GM11168 (cell line): ENCODE data around the gene NINJ1.

Experiments used
- in situ Hi-C: fragments of 300-500 bp; cut with MboI; formaldehyde crosslinking; loops from one replicate; pipeline ENCODE4 v1.12.0; 2022; ENCODE audit warnings: low sequenced_read_pairs; ENCODE audit not compliant: unreplicated experiment

The NINJ1 gene

DNA sequence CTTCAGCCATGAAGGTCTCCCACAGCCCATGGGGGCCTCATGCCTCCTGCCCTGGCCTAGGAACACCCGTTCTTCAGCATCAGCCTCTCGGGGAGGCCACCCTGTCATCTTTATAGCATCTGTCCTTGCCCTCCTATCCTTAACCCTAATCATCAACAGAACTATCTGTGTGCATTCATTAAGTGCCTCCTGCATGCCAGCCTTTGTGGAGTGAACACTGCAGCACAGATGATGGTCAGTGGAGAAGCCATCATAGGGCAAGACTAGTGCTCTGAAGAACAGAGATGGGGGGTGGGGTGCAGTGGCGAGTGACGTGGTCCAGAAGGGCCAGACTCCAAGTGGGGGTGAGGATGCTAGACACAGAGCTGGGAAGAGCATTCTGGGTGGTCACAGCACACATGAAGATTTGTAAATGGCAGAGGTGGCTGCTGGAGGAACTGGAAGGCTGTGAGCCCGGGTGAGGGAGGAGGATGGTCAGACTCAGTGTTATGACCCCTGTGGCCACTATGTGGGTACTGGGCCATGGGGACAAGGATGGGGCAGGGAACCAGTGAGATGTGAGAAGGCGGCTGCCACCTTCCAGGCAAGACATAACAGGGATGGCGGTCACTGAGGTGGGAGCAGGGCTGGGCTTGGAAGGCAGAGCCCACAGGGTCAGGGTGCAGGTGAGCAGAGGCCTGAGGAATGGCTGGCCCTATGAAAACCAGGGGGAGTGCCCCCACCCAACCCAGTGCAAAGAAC is 41.6 kb downstream of the NINJ1 start:
- in situ Hi-C loops = no loop called here

DNA sequence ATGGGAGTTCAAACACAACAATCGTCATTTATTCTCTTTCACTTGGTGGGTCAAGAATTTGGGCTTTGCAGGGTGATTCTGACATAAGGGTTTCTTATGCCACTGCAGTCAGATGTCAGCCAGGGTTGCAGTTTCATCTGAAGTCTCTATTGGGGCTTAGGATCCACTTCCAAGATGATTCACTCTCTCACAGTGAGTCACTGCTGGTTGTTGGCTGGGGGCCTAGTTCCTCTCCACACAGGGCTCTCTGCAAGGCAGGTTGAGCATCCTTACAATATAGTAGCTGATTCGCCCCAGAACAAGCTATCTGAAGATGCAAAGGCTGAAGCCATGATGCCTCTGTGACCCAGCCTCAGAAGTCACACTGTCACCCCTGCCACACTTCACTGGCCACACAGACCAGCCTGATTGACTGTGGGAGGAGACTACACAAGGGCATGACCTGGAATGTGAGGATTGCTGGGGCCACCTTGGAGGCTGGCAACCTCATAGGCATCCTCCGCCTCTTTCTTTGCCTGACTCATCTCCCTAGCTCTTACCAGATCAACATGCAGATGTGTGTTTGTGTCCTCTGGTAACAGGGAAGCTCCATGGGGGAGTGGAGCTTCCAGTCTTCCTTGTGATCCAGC is 42.5 kb downstream of the NINJ1 start:
- in situ Hi-C loops = no loop called here

GRCh38 chr9:93091056-93091452 is 43.0 kb downstream of the NINJ1 start:
- in situ Hi-C loops = no loop called here

- in situ Hi-C loops = no loop called here
These were observed 43.9 kb downstream of the NINJ1 start for GRCh38 chr9:93090091-93090655.

GRCh38 chr9:93089481-93089991 is 44.5 kb downstream of the NINJ1 start:
- in situ Hi-C loops = no loop called here

DNA sequence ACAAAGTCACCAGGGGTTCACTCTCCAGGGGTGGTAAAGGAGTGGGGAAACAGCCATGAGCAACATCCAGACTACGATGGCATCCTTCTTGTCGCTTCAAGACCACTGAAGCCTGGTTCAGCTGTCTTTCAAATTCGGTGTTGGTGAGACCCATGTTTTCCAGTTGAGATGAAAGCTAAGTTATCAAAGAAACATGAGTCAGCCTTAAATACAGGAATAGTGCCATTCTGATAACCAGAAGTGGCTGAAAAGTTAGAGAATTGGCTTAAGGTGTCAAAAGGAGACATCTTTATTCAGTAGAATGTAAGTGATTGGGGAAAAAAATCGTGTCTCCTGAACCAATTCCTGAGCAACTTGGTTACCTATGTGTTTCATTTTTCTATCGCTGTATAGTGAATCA is 45.0 kb downstream of the NINJ1 start:
- in situ Hi-C loops = no loop called here

GRCh38 chr9:93088656-93089015 is 45.4 kb downstream of the NINJ1 start:
- in situ Hi-C loops = no loop called here

DNA sequence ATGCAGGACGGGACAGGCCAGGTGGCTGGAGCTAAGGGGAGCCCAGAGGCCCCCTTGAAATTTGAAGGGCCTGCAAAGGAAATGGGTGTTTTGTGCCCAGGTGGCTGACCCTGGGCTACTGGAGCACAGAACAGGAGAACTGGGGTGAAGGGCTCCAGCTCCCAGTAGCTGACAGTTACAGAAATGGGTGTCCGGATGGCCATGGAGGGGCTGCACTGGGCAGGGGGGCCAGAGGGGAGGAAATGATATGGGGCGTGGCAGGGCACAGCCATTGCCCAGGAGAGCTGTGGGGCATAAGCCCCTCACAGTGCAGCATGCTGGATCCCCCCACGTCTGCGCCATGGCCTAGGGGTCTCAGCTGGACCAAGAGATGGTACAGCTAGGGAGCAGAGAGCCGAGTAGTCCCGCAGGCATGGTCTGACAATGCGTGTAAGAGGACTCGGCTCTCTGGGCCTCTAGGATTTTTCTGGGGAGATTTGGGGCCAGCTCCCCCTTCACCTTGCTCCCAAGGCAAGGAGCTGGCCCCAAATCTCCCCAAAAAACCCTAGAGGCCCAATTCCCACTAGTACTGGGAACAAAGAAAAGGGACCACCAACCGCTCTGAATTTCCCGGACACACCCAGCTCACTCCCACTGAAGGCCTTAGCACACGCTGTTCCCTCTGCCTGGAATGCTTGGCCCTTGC is 45.9 kb downstream of the NINJ1 start:
- in situ Hi-C loops = no loop called here

DNA sequence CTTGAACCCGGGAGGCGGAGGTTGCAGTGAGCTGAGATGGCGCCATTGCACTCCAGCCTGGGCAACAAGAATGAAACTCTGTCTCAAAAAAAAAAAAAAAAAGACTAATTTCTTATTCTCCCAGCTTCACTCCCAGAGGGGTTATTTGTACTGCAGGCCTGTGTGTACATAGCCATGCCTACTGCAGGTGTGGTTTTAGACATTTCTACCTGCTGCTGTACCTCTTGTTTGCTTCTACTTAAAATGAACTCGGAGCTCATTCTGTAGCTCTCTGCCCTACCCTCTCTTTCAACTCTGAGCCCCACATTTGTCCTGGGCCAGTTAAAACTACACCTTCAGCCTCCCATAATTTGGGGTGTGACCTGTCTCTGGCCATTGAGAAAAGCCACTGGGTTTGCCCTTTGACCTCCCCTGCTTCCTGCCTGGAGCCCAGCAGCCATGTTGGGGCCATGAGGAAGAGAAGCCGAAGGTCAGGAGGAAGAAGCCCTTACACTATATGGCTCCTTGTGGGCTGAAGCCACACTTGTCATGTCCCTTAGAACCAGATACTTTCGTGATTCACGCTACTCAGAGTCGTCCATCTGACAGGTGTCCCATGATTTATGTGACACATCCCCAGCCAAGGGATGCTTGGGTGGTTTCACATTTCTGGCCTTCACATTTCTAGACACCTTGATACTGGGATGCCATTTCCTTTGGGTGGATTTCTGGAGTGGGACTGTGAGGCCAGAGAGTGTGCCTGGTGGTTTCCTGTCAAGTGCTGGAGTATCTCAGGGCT is 47.4 kb downstream of the NINJ1 start:
- in situ Hi-C loops = no loop called here

DNA sequence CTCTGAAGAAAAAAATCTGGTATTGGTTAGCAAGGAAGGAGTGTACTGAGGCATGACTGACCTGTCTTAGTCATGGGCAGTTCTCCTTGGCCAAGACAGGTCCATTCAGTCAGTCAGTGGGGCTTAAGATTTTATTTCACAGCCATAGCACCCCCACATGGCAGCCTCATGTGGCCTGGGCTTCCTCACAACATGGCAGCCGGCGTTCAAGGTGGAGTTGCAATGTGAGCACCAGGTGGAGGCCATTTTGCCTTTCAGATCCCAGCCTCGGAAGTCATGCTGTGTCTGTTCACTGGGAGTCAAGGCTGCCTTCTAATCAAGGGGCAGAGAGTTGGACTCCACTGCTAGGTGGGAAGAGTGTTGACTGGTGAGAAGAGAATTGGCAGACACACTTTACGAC is 48.4 kb downstream of the NINJ1 start:
- in situ Hi-C loops = no loop called here

GRCh38 chr9:93084471-93084881 is 49.6 kb downstream of the NINJ1 start:
- in situ Hi-C loops = no loop called here

DNA sequence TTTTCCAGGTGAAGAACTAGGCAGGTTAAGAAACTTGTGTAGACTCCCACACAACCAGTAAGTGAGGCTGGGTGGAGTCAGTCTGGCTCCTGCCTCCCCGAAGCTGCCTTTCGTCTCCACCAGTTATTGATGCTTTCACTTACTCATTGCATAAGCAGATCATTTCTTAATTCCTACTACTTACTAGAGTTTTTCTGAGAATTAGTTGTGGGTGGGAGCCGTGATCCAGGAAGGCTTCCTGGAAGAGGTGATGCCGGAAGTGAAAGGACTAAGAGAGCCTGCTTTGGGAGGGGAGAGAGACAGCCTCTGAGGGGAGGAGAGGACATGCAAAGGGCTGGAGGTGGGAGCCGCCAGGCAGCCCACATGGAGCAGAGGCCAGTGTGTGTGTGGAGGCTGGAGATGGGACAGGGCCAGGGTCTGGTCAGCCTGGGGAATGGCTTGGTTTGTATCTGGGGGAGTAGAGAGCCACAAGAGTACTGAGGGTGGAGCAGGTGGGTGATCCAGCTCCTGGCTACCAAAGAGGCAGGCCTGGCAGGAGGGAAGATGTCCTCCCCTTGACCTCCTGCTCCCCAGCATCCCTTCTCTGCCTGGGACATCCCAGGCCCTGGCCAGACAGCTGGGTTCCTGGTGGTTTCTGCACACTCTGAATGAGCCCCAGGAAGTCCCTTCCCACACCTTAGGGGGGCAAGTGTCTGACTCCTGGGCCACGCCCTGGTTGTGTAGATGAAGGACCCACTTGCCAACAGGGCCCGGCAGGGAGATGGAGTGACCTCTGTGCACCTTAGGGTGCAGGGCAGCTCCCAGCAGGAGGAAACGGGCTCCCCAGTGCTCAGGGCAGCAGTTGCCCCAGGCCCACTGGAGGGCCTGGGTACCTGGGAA is 50.2 kb downstream of the NINJ1 start:
- in situ Hi-C loops = no loop called here

- in situ Hi-C loops = no loop called here
These were observed 51.1 kb downstream of the NINJ1 start for GRCh38 chr9:93082841-93083411.

DNA sequence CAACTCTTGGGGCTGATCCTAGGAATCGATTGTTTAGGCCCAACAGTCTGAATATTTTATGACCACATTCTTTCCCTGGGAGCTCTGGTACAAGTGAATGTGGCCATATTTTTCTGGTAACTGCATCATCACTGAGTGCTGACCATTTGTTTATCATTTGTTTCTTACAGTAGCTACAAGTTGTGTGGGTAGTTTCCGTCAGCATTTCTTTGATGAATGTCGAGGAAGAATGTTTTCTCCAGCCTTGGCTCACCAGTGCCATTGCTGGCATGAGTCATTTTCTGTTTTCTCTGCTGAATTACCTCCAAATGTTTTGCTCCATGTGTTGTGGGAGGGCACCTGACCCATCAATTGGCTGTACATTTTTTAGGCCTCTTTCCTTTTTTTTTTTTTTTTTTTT is 52.1 kb downstream of the NINJ1 start:
- in situ Hi-C loops = no loop called here

DNA sequence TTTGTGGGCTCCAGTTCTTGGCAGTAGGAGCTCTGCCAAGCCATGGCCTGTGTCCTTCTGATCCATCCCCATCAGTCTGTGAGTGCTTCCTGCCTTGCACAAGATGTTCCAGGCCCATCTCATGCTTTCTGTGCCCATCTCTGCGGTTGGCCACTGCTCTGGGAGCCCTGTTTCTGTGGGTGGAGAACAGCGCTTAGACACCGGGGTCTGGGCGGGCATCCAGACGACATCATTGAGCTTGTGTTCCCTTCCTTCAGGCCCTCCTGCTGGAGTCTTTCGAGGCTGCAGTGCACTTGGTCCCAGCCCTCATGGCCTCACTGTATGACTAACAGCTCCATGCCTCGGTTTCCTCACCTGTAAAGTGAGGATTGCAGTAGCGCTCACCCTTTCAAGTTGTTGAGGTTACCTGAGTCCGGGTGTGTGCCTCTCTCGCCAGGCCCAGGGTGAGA is 52.9 kb downstream of the NINJ1 start:
- in situ Hi-C loops = no loop called here

DNA sequence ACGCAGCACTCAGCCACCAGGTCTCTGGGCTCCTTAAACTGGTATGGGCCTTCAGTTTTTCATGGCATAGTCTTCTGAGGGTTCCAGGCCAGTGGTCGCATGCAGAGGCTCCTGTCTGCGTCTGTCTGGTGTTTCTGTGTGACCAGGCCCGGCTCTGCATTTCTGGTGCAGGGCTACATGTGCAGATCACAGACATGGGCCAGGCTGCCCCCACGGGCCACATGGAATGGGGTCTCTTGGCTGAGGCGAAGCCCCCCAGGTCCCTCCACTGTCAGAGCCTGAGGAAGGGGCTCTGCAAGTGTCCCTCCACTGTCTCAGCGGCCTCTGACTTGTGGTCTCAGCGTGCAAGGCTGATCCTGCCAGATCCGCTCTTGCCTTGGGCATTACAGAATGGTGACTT is 53.6 kb downstream of the NINJ1 start:
- in situ Hi-C loops = no loop called here

DNA sequence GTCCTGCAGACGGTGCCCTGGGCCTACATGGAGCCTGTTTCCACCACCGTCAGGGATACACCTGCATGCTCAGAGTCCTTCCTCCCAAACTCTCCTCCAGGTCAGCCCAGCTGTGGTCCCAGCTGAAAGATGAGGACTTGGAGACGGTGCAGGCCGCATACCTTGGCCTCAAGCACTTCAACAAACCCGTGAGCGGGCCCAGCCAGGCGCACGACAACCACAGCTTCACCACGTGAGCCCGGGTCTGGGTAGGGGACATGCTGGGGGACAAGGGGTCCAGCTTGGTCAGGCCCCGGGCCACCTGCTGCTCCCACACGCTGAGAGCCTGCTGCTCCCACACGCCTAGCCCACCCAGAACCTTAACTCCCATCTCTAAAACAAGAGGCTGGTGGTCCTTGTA is 54.7 kb downstream of the NINJ1 start:
- in situ Hi-C loops = no loop called here

GRCh38 chr9:93077811-93078210 is 56.2 kb downstream of the NINJ1 start:
- in situ Hi-C loops = no loop called here

DNA sequence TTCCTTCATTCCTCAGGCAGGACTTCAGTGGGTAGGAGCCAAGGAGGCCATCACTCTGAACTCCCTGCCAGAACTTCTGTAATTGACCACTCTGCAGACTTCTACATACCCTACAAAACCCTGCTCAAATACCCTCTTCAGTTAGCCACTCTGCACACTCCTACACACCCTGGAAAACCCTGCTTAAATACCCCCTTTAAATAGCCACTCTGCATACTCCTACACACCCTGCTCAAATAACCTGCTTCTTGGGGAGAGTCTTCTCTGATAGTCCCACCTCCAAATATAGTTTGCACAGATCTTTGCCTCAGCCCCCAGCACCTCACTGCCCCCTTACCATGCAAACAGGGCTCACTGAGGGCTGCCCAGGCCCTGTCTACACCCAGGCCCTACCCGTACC is 56.7 kb downstream of the NINJ1 start:
- in situ Hi-C loops = no loop called here
